ENCODE data around the gene KYNU.

Gene KYNU

GRCh38 chr2:142997231-142997630 lies 119.8 kb downstream of the KYNU start:
- CTCF ChIA-PET = interaction anchor here (1.1 to 2.6 kb wide), 2 partner anchors 8 to 11 kb away, joined by 3 to 9 read pairs; no protein-coding TSS in a partner anchor

GRCh38 chr2:143000599-143000998 lies 123.1 kb downstream of the KYNU start:
- DNase-seq (ENCODE audit: extremely low spot score) = no peak
- CTCF ChIA-PET = no interaction called here
- POLR2A ChIA-PET = no interaction called here
- TF ChIP-seq CTCF (IDR thresholded peaks at IDR 0.05; ENCODE audit: control extremely low read depth, extremely low read depth, low read depth, missing control alignments) = no peak

More at GRCh38 chr2:142997231-142997630, 119.8 kb downstream of the KYNU start:
- DNase-seq (ENCODE audit: extremely low spot score) = no peak
- no peak for TF ChIP-seq CTCF (IDR thresholded peaks at IDR 0.05; ENCODE audit: control extremely low read depth, extremely low read depth, low read depth, missing control alignments)
- POLR2A ChIA-PET = no interaction called here

DNA sequence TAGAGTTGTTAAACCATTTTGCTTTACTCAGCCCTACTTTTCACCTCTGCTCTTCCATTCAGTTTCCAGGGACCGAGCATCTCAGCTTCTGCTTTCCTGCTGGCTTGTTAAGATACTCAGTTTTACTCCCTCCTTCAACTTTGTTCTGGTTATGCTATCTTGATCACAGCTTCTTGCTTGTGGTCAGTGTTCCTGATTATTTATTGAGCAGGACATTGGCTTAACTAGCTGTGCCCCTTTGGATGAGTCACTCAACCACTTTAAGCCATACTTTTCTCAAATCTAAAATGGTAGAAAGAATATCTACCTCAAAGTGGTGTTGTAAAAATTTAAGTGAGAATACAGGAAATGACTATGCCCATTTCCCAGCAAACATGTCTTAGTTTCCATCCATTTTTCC lies 124.0 kb downstream of the KYNU start:
- TF ChIP-seq CTCF (IDR thresholded peaks at IDR 0.05; ENCODE audit: control extremely low read depth, extremely low read depth, low read depth, missing control alignments) = no peak
- no peak for DNase-seq (ENCODE audit: extremely low spot score)
- POLR2A ChIA-PET = no interaction called here
- CTCF ChIA-PET = interaction anchor here (0.5 to 1.2 kb wide), 4 partner anchors 14 to 1720 kb away, joined by 3 read pairs; no protein-coding TSS in a partner anchor

DNA sequence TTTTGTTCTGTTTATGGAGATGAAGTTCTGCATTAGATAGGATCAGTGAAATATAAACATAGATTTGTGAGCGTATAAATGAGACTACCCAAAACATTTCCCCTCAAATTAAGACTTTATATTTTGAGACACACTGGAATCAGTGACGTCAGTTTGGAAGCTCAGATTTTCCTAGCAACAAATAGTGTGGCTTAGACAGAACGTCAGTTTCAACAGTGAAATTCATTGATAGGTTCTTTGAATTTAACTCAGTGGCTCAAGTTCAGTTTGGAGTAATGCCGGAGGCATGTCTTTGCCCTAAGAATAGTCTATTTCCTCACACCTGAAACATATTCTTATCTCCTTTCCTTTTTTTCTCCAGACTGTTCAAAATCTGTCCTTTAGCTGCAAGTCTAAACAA lies 138.2 kb downstream of the KYNU start:
- ChIA-PET CTCF (no interaction called here), POLR2A (no interaction called here)
- no peak for TF ChIP-seq CTCF (IDR thresholded peaks at IDR 0.05; ENCODE audit: control extremely low read depth, extremely low read depth, low read depth, missing control alignments)
- no peak for DNase-seq (ENCODE audit: extremely low spot score)

- POLR2A ChIA-PET = no interaction called here
- no peak for DNase-seq (ENCODE audit: extremely low spot score)
- TF ChIP-seq CTCF (IDR thresholded peaks at IDR 0.05; ENCODE audit: control extremely low read depth, extremely low read depth, low read depth, missing control alignments) = no peak
- CTCF ChIA-PET = no interaction called here
Measured at GRCh38 chr2:143026411-143027054, 149.1 kb downstream of the KYNU start.

- POLR2A ChIA-PET = no interaction called here
Measured at GRCh38 chr2:143029141-143029540, 151.7 kb downstream of the KYNU start.

More at GRCh38 chr2:143029141-143029540, 151.7 kb downstream of the KYNU start:
- DNase-seq (ENCODE audit: extremely low spot score) = no peak
- TF ChIP-seq CTCF (IDR thresholded peaks at IDR 0.05; ENCODE audit: control extremely low read depth, extremely low read depth, low read depth, missing control alignments) = no peak
- CTCF ChIA-PET = interaction anchor here (0.9 kb wide), 1 partner anchor 230 kb away, joined by 3 read pairs; no protein-coding TSS in a partner anchor
